Stomach (tissue), 4 donors: ENCODE results near the gene STRA6.

ENCODE experiments used
- CTCF ChIP-seq, 7 experiments: fragments of 450-650 bp in 4 of 7; fragments of 200-600 bp in 3 of 7; sonication (generic) in 3 of 7; IDR thresholded peaks; one replicate each; pipeline ENCODE4 v1.5.1; 2016 to 2019; ENCODE audit warnings: antibody characterized with exemption in 7 of 7, control low read depth in 2 of 7, mild to moderate bottlenecking in 1 of 7
- POLR2A ChIP-seq, 4 donors: fragments of 450-650 bp; IDR thresholded peaks; one replicate each; pipeline ENCODE4 v1.6.1; 2016; ENCODE audit warnings: antibody characterized with exemption in 4 of 4, control low read depth in 2 of 4, mild to moderate bottlenecking in 1 of 4, moderate library complexity in 1 of 4
- POLR2AphosphoS5 ChIP-seq, 3 donors: sonication (generic); formaldehyde crosslinking; IDR thresholded peaks; one replicate each; pipeline ENCODE4 v1.6.1; 2016; ENCODE audit warnings: antibody characterized with exemption in 3 of 3

GRCh38 chr15:74229686-74230085, 27.1 kb upstream of the STRA6 start:
- TF ChIP-seq CTCF (IDR thresholded peaks at IDR 0.05) = no peak
- no peak for TF ChIP-seq POLR2A (IDR thresholded peaks at IDR 0.05)
- TF ChIP-seq POLR2AphosphoS5 (IDR thresholded peaks at IDR 0.05) = no peak
